Fibroblast of skin of right quadriceps (primary cell): ENCODE results near the gene INTS1.
"Not testable (repeated sequence)": the region's sequence is repeated elsewhere in the genome, so short reads cannot be mapped to it uniquely, and the experiment has no call there.

ENCODE experiments used
- DNase-seq: peaks from one replicate; pipeline ENCODE4 v3.0.0-alpha.2; 2013

INTS1 gene

DNA sequence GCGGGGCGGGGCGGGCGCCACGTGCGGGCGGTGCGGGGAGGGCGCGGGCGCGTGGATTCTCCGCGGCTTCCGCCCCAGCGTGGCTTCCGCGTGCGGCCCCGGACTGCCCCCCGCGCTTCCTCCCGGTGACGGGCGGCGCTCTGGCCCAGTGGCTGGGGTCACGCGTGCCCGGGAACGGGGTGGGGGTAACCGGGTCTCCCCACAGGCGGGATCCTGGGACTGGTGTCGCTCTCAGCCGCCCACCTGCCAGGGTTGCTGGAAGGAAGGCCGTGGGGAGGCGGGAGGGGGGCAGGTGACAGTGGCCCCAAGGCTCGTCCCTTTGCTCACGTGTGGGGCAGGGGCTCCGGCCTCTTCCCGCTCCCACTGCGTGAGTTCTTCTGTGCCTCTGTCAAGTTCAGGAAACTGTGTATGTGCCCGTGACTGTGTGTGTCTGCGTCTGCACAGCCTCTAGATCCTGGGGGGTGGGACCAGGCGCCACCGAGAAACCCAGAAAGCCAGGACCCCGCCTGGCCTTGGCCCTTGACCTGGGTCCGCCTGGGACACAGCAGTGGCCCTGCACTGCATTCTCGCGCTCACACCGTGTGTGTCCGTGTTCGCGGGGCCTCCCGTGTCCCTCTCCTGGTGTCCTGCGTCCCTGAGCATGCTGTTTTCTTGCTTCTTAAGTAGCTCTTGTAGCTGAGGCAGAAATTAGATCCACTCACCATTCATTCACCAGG, 27.2 kb upstream of the INTS1 start:
- DNase-seq = no peak

DNA sequence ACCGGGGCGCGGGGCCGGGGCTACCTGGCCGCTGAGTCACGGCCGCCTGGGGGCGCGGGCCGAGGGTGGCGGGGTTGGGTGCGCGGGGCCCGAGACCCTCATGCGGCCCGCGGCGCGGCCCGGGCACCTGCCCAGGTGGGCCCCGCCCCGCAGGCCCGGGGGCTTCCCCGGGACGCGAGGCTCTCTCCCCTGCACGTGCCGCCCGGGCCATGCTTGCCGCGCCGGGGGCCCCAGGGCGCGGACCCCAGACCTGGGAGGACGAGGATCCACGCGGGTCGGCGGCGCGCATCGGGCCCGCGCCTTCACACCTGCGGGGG, 26.7 kb upstream of the INTS1 start:
- DNase-seq = no peak

DNA sequence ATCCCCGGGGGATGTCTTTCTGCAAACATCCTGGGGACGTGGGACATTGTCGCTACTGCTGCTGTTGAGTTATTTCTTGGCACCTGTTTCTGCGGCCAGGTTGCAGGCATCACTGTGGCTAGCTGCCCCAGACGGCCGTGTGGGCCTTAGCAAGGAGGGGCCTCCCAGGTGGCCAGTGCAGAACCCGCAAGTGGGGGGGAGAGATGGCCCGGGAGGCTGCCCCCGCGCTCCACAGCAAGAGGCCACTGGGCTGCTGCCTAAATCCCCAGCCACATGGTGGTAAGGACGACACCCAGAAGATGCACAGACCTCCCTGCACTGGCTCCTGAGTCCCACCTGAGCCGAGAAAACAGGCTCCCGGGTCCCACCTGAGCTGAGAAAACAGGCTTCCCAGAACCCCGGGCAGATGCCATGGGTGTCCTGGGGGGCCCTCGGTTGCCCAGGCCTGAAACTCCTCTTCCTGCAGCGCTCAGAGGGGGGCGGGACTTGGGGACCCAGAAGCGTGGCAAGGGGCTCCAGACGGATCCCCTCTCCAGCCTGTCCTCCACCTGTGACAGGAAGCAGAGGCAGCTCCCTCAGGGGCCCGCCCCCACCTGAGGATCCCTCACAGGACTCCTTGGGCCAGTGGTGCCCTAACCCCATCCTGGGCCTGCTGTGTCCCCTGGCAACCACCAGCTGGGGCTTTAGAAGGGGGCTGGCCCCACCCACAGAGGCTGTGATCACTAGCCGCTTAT, 25.4 kb upstream of the INTS1 start:
- DNase-seq = no peak

DNA sequence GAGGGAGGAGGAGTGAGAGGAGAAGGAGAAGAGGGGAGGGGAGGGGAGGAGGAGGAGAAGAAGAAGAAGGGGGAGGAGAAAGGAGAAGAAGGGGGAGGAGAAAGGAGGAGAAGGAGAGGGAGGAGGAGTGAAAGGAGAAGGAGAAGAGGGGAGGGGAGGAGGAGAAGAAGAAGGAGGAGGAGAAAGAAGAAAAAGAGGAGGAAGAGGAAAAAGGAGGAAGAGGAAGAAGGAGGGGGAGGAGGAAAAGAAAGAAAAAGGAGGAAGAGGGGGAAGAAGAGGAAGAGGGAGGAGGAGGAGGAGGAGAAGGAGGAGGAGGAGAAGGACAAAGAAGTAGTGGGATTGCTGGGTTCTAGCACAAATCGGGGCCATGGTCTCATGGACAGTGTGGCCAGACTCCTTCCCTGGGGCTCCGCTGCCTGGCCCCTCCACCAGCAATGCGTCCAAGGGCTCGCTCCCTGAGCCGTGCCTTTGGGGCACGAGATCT, 22.1 kb upstream of the INTS1 start:
- DNase-seq = no peak

DNA sequence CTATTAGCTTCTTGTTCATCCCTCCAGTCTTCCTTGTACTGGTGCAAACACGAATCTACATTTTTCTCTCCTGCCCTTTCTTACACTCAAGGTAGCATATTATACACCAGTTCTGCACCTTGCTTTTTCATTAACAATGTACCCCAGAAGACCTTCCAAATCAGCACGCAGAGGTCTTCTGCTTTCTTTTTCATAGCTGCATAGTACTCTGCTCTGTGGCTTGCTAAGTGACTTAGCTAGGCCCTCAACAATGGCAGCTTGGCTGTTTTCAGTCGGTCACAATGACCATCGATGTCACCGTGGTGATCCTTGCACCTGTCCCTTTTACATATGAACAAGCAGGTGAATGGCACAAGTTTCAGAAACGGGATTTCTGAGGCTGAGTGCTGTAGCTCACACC, 21.2 kb upstream of the INTS1 start:
- no peak for DNase-seq

DNA sequence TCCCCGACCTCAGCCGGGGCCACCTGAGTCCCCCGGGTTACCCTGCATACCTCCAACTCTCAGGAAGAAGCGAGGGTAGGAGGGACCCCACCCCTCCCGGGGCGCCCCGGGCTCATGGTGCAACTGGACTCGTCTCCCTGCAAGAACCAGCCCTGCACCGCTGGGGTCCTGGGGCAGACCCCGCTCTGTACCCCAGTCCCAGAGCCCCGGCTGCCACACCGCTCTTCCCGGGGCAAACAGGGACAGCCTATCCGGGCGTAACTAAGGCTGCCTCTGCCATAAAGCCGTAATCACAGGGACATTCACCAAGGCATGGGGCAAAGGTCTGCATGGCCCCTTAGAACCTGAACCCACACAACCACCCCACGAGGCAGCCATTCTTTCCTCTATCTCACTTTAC, 19.7 kb upstream of the INTS1 start:
- no peak for DNase-seq

DNA sequence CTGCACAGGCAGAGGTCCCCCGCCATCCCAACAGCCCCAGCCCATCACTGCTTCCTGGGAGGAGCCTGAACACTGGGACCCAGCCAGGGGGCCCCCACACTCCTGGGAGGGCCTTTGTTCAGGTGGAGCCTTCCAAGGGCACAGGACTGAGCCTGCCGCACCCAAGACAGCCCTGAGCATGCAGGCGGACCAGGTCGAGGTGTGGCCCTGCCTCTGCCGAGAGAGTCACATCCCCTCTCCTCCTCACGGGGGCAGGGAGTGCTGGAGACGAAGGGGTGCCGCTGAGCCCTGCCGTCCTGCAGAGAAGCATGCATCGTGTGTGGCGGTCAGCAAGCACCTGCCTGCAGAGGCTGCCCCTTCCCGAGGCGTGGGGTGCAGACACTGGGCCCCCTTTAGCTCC, 19.0 kb upstream of the INTS1 start:
- DNase-seq = no peak

DNA sequence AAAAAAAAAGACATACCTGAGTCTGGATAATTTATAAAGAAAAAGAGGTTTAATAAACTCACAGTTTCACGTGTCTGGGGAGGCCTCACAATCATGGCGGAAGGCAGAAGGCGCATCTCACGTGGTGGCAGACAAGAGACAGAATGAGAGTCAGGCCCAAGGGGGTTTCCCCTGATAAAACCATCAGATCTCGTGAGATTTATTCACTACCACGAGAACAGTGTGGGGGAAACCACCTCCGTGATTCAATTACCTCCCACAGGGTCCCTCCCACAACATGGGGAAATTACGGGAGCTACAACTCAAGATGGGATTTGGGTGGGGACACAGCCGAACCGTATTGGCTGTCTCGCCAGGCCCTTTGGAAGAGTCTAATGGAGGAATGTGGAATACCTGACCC, 17.3 kb upstream of the INTS1 start:
- DNase-seq = no peak

DNA sequence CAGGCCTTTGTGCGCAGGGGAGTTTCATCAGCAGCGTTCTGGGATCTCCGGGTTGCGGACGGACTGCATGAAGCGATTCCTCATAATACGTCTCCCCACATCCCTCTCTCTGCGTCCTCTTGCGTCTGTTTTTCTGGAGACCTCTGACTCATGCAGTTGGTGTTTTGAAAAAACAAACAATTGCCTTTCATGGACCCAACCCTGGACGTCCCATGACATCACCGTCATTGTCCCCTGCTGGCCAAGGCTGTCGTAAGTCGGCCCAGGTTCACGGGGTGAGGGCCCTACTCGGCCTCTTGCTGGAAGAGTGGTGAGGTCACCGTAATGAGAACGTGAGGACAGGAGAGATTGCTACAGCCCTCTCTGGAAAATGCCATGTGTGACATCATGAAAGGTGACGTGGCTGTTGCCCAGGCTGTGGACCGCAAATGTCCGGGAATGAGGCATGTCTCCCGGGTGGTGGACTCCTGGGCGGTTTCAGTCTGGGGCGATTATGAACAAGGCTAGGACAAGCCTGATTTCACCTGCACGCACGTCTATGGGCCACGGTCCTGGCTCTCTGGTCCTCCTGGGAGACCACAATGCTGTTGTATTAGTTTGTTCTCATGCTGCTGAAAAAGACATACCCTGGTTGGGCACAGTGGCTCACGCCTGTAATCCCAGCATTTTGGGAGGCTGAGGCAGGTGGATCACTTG, 16.5 kb upstream of the INTS1 start:
- no peak for DNase-seq

DNA sequence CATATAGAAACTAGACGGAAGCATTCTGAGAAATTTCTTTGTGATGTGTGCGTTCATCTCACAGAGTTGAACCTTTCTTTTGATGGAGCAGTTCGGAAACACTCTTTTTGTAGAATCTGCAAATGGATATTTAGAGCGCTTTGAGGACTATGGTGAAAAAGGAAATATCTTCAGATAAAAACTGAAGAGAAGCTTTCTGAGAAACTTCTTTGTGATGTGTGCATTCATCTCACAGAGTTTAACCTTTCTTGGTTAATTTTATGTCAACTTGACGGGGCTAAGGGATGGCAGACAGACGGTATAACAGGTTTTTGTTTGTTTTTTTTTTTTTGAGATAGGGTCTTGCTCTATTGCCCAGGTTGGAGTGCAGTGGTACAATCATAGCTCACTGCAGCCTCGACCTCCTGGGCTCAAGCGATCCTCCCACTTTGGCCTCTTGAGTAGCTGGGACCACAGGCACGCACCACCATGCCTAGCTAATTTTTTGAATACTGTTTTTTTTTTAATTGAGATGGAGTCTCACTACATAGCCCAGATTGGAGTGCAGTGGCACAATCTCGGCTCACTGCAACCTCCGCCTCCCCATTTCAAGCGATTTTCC, 15.2 kb upstream of the INTS1 start:
- DNase-seq = not testable (repeated sequence)

DNA sequence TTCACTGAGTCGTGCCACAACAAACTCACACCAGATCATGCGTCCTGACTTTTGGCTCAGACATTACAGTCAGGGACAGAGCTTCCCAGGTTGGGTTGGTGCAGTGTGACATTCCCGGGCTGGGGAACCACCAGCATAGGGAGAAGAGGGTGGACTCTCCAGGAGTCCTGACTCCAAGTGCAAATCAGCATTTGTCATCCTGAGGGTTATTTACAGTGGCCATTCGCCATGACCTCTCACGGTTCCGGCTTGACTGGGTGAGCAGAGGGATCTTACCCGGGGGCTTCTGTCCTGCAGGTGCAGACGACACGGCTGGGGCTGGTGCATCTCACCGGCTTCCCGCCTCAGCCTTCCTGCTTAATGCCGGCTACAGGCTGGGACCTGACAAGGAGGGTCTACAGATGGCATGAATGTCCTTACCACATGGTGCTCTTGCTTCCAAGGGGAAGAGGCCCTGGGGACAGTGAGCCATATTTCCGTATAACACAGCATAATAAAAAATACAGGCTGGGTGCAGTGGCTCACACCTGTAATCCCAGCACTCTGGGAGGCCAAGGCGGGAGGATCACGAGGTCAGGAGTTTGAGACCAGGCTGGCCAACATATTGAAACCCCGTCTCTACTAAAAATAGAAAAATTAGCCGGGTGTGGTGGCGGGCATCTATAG, 12.5 kb upstream of the INTS1 start:
- no peak for DNase-seq

DNA sequence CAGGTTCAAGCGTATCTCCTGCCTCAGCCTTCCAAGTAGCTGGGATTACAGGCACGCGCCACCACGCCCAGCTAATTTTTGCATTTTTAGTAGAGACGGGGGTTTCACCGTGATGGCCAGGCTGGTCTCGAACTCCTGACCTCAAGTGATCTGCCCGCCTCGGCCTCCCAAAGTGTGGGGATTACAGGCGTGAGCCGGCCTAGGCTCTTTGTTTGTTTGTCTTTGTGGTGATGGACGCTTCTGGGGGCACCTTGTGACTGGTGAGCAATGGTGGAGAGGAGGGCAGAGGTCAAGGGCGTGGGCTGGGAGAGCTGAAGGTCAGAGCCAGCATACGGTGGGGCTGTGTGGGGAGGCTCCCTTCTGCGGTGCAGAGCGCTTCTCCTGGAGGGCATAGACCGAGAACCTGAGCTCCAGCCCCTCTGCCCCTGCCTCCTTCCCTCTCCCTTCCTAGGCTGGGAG, 11.3 kb upstream of the INTS1 start:
- not testable (repeated sequence) for DNase-seq

DNA sequence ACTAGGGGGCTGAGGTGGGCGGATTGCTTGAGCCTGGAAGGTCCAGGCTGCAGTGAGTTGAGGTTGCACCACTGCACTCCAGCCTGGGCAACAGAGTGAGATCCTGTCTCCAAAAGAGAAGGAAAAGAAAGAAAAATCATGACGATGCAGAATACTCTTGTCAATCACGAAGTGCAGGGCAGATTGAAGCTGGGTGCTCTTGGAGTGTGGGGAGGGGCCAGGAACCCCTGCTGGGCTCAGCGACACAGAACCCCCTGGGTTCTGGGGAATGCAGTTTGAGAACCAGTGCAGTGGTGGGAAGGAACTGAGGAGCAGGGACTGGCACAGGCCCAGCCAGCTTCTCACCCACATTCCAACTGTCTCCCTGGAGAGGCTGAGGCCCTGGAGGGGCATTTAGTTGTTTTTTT, 10.8 kb upstream of the INTS1 start:
- no peak for DNase-seq

DNA sequence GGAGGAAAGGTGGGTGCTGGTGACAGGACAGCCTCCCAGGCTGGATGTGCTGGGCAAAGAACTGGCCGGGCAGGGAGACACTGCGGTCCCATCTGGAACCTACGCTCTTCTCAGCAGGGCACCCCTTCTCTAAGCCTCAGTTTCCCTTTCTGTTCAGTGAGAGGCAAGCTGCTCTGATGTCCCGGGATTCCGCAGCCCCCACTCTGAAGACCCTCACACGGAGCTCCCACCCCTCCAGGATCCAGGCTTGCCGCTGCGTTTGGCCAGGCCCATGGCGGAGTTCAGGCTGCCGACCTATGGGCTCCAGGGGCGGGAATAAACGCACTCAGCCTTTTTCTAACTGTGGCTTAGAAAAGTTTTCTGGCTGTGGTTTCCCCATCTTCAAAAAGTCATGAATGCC, 10.2 kb upstream of the INTS1 start:
- DNase-seq = no peak

DNA sequence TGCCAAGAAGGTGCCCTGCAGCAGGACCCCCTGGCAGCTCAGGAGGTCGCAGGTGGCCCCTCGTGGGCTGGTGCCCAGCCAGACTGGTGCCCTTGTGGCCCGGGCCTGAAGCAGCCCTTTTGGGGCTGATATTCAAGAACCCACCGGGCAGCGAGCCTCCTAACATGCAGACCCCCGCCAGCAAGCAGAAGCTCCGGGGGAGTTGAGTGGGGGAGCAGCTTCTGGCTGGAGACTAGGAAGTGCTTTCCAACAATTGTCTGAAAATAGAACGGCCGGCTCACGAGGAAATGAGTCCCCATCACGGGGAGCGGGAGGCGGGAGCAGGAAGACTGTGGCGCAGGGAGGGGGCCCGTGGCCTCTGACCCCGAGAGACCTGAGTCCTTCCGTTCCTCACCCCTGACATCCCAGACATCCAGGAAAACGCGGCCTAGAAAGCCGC, 9.5 kb upstream of the INTS1 start:
- no peak for DNase-seq

DNA sequence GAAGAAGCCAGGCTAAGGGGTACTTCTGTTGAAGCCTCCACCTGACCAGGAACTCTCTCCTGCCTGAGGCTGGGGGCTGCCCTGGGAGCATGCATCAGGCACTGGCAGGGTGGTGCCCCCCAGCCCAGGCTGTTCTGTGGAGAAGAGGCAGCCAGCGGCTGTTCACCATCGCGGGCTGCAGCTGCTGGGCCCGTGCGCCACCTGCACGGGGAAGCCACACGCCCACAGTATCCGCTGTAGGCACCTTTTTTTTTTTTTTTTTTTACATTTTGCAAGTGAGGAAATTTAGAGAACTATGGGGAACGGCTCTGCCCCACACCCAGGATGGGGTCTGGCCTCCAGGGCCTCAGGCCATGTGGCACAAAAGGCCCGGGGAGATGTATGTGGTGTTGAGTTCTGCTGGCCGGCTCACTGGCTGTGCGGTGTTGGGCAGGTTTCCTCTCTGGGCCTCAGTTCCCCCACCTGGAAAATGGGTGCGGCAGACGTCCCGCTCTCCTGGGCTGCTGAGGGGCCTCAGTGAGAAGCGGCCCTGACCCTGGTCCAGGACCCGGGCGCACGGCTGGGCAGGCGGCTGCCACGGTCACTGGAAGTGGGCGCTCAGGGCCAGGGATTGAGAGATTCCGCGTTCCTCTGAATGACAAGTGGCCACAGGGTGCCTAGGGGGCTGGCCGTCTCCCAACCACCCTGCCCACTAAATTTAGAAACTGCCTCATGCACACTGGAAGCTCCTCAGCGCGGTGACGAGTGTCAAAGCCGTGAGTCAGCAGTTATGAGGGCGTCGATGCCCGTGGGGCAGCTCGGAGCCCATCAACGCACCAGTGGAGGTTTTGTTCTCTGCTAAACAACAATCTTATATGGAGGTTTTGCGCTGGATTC, 8.8 kb upstream of the INTS1 start:
- DNase-seq = peak; percentile 72

DNA sequence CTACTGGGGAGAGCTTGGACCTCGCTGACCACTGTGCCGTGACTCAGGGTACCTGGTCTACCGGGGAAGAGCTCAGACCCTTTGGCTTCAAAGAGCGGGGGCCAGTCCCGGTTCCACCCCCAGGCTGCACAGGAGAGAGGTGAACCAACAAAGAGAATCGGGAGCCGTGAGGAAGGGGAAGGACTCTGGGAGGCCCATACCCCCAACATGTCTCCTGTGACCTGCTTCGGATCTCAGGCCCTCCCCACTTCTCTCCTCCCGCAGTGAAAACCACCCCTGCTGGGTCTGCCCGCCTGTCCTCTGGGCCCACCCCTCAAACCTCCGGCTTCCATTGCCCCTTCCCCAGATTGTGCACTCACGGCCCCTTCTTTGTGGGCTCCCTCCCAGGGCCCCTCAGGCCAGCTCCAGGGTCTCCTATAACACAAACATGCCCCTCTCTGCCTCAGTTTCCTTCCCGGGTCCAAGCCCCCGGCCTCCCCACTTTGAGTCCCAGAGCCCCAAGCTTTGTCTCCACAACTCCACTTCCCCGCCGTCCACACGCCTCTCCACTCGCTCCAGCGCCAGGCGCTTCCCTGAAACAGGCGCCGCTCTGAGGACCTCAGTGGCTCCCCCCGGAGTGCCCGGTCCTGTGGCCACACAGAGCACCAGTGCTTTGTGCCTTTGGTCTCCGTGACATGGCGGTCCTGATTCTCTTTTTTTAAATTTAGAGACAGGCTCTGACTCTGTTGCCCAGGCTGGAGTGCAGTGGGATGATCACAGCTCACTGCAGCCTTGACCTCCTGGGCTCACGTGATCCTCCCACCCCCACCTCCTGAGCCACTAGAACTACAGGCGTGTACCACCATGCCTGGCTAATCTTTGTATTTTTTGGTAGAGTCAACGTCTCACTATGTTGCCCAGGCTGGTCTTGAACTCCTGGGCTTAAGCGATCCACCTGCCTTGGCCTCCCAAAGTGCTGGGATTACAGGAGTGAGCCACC, 7.5 kb upstream of the INTS1 start:
- DNase-seq = no peak

DNA sequence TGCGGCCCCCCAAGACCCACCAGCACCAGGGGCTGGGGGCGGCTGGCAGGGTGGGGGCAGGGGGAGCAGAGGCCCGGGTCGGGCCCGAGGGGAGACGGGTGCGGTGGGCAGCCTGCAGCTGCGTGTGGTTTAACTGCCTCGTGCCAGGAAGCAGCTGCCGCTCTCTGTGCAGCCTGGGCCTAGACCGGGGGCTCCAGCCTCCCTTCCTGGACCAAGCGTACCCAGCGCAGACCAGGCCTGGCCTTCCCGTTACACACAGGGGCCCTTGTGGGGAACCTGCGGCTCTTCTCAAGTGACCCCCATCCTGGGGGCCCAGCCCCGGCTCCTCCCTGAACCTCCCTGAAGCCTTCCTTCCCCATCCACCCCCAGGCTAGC, 6.6 kb upstream of the INTS1 start:
- no peak for DNase-seq

DNA sequence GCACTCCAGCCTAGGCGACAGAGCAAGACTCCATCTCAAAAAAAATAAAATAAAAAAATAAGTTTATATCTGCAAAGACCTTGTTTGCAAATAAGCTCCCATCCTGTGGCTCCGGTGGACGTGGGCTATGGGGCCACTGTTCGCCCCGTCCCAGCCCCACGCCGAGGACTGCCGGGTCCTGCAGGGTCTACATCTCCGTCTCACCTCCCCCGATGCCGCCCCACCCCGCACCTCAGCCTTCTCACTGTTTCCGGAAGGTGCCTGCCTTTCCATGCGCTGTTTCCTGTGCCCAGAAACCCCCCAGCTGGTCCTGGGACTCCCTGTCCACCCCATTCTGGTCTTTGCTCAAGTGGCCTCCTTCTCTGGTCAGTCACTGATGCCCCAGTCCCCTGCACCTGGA, 5.0 kb upstream of the INTS1 start:
- no peak for DNase-seq

DNA sequence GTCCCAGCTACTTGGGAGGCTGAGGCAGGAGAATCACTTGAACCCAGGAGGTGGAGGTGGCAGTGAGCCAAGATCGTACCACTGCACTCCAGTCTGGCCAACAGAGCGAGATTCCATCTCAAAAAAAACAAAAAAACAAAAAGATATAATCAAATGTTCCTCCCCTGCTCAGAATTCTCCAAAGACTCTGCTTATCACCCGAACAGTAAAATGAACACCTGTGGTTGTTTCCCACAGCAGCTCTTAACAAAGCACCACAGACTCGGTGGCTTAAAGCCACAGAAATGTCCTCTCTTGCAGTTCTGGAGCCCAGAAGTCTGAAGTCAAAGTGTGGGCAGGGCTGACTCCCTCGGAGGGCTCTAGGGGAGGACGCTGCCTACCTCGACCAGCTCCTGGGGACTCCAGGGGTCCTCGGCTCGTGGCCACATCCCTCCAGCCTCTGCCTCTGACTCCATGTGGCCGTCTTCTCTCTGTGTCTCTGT, 4.1 kb upstream of the INTS1 start:
- no peak for DNase-seq
